Aorta (tissue), 5 donors: Measurements from ENCODE around the gene TNIK. TPM values are rescaled to one million over a fixed set of nuclear protein-coding genes. Genes with fewer than 3 reads are reported as not detected.

Experiments used
- ATAC-seq: fragments of 200-7000 bp; cut with Tn5 transposase; one replicate; pipeline ENCODE4 v1.9.1; 2022; ENCODE audit warnings: moderate library complexity; ENCODE audit not compliant: low FRiP score
- DNase-seq, 2 donors: peaks; one replicate each; pipeline ENCODE4 v3.0.0-alpha.2; 2020
- H3K27ac ChIP-seq, 2 donors: one replicate each; pipeline ENCODE4 v1.5.1; 2013; ENCODE audit warnings: low read length in 2 of 2, mild to moderate bottlenecking in 2 of 2, moderate library complexity in 2 of 2, control low read depth in 1 of 2, inconsistent platforms in 1 of 2, low read depth in 1 of 2
- H3K27me3 ChIP-seq, 2 donors: one replicate each; pipeline ENCODE4 v1.6.1; 2013; ENCODE audit warnings: control low read depth in 1 of 2, low read length in 1 of 2, mild to moderate bottlenecking in 1 of 2, moderate library complexity in 1 of 2; ENCODE audit not compliant: insufficient read depth in 2 of 2, control insufficient read depth in 1 of 2
- H3K36me3 ChIP-seq, 2 donors: one replicate each; pipeline ENCODE4 v1.6.1; 2013; ENCODE audit warnings: control low read depth in 1 of 2, low read length in 1 of 2, mild to moderate bottlenecking in 1 of 2; ENCODE audit not compliant: insufficient read depth in 2 of 2, control insufficient read depth in 1 of 2
- H3K4me1 ChIP-seq, 2 donors: one replicate each; pipeline ENCODE4 v1.6.1; 2013; ENCODE audit warnings: low read length in 2 of 2, control low read depth in 1 of 2, mild to moderate bottlenecking in 1 of 2, moderate library complexity in 1 of 2; ENCODE audit not compliant: insufficient read depth in 2 of 2, control insufficient read depth in 1 of 2
- H3K4me3 ChIP-seq, 2 donors: one replicate each; pipeline ENCODE4 v1.5.1; 2013; ENCODE audit warnings: low read length in 2 of 2, control low read depth in 1 of 2, mild to moderate bottlenecking in 1 of 2
- H3K9me3 ChIP-seq: one replicate; pipeline ENCODE4 v1.6.1; 2013; ENCODE audit warnings: mild to moderate bottlenecking, low read length; ENCODE audit not compliant: control insufficient read depth
- WGBS, 2 donors: extraction: QIAGEN DNeasy Blood & Tissue Kit; methylation state at CpG; one replicate each; pipeline ENCODE4 v1.1.7; 2013; 5-methylcytosine and 5-hydroxymethylcytosine counted together
- intact Hi-C, 2 donors: fragments of 100-400 bp; cut with DNase I; formaldehyde crosslinking; loops; one replicate each; pipeline versions ENCODE4 v1.14.2 to v1.15.0; 2022
- polyA plus RNA-seq, 2 donors: library from polyadenylated mRNA; stranded (reverse); fragments of 200-250 nt; gene quantifications; one replicate each; pipeline ENCODE4 v1.2.3, GENCODE V29; 2013
- total RNA-seq, 2 donors: library from RNA; stranded (reverse); fragmentation: NEBNext Ultra II Directional; extraction: Animal tissue kit (Norgen Biotek cat#: 25700); gene quantifications; one replicate each; pipeline ENCODE4 v1.2.1, GENCODE V29; 2021
- donor health status: healthy with polysubstance abuse.
- donor health status: Bipolar disorder and iron deficiency.
- donor health status: DM: no; HTN: no; CAD: no.
- donor health status: DM: no; HTN: no; CAD: no.
- donor health status: DM: yes; HTN: yes; CAD: no.

The TNIK gene
- total and polyA plus RNA-seq, 4 donors: 4.7 to 14.6 (median 8.8) TPM

DNA sequence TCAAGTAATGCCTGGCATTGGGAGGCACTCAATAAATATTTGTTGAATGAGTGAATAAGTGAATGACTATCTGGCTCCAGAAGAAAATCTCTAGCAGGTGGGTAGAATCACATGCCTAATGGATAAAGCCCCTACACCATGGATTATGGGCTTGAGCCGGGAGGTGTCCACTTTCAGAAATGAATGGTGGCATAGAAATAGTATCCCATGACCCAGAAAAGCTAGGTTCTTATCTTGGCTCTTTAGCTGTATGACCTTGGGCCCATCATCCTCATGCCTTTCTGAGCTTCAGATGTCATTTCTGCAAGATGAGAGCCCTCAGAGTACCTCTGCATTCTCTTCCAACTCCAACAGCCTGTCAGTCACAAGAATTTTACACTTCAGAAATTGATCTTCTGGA lies 37.3 kb upstream of the TNIK start:
- H3K9me3 ChIP-seq: no peaks in the 10 kb centered on the region
- no peak overlapping the region for H3K4me3 ChIP-seq
- H3K27ac ChIP-seq: no peak overlapping the region
- ATAC-seq (no peak), DNase-seq (no peak)
- intact Hi-C loops: no loop called here
- no peaks in the 10 kb centered on the region for H3K27me3 ChIP-seq
- peaks cover 0 to 1% of the 10 kb centered on the region in 2 donors for H3K4me1 ChIP-seq
- 96 to 100% methylated on average over 1 of the region's 1 CpG for WGBS, 2 donors
- no peaks in the 10 kb centered on the region for H3K36me3 ChIP-seq

DNA sequence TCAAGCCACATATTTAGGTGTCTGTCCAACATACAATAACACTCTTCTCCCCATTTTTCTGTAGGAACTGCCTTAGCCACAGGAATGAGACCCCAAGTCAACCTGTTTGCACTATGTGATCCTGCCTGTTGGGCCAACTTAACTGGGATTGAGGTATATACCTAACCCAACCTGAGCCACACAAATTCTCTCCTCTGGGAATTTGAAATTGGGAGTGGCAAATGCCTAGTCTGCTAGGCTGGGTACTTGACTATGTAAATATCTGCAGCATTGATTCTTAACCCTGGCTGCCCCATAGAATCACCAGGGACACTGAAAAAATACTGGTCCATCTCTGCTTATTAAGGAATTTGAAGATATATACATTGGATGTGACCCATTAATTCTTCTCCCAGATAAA lies 35.2 kb upstream of the TNIK start:
- intact Hi-C loops: no loop called here
- H3K4me1 ChIP-seq: peaks cover 0 to 1% of the 10 kb centered on the region in 2 donors
- no peaks in the 10 kb centered on the region for H3K36me3 ChIP-seq
- ATAC-seq (no peak), DNase-seq (no peak)
- no peaks in the 10 kb centered on the region for H3K27me3 ChIP-seq
- H3K4me3 ChIP-seq: no peak overlapping the region
- no peak overlapping the region for H3K27ac ChIP-seq
- no peaks in the 10 kb centered on the region for H3K9me3 ChIP-seq

DNA sequence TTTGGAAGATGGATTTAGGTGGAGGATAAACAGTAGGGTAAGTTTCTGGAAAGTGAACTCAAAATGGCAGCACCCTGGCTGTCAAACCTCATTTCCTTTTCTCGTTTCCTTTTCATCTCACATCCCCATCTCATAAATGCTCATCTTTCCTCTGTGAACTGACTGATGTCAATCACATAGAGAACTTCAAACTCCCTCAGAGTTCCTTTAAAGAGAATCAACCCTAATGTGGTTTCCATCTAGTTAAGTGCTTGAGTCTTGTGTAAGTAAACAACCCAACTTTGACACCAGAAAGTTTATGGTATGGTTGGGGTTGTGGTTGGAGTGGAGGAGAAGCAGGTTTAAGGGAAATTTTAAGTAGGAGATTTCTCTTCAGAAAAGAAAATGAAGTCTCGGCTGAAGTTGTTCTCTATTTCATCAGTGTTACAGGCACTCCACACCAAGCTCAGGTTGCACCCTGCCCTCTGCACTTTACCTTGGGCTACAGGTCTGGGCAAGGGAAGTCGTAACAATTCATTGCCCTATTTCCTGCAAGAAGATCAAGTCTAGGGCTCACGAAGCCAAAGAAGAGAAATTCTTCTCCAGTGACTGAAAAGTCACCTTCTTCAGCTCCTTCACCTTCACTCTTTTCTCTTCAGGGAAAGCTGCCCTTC lies 34.4 kb upstream of the TNIK start:
- ATAC-seq (no peak), DNase-seq (no peak)
- H3K4me3 ChIP-seq: no peak overlapping the region
- 85 to 93% methylated on average over 4 of the region's 4 CpGs for WGBS, 2 donors
- intact Hi-C loops: no loop called here
- no peak overlapping the region for H3K27ac ChIP-seq
- H3K27me3 ChIP-seq: no peaks in the 10 kb centered on the region
- H3K36me3 ChIP-seq: no peaks in the 10 kb centered on the region
- H3K9me3 ChIP-seq: no peaks in the 10 kb centered on the region
- peaks cover 0 to 1% of the 10 kb centered on the region in 2 donors for H3K4me1 ChIP-seq

DNA sequence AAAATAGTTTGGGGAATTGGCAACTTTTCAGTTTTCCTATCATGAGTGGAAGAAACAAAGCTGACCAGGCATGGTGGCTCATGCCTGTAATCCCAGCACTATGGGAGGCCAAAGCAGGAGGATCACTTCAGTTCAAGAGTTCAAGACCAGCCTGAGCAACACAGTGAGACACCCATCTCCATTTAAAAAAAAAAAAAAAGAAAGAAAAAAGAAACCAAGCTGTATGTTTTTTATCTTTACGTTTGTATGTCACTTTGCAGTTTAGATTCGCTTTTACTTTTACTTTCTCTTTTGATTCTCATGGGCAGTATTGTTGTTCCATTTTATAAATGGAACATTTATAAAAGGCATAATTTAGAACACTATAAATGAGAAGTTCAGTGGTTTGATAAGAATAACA lies 31.2 kb upstream of the TNIK start:
- ATAC-seq: no peak
- Histone ChIP-seq H3K4me1 (no peaks in the 10 kb centered on the region), H3K4me3 (no peak overlapping the region), H3K27me3 (no peaks in the 10 kb centered on the region), H3K27ac (no peak overlapping the region), H3K36me3 (no peaks in the 10 kb centered on the region), H3K9me3 (no peaks in the 10 kb centered on the region)
- DNase-seq: no peak
- intact Hi-C loops: no loop called here
- WGBS, 2 donors: 89 to 97% methylated on average over 2 of the region's 2 CpGs

DNA sequence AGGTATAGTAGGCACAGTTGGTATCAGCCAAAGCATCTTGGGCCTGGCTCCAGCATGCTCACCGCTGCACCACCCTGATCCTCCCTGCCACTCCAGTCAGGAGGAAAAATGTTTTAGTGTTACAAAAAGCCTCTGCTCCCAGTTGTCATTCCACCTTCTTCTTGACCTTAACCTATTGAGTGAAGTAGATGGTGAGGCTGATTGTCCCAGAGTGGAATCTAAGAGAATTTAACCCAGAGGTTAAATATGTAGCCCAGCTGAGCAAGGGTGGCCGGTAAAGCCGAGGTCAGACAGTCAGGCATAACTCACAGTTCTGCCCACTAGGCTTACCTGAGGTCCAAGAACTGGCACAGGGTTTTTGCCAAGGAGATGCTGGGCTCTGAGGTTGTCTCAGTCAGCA lies 30.7 kb upstream of the TNIK start:
- no peaks in the 10 kb centered on the region for H3K36me3 ChIP-seq
- ATAC-seq: no peak
- WGBS, 2 donors: 91 to 94% methylated on average over 3 of the region's 3 CpGs
- no peaks in the 10 kb centered on the region for H3K4me1 ChIP-seq
- no peaks in the 10 kb centered on the region for H3K27me3 ChIP-seq
- H3K27ac ChIP-seq: no peak overlapping the region
- H3K9me3 ChIP-seq: no peaks in the 10 kb centered on the region
- no peak overlapping the region for H3K4me3 ChIP-seq
- DNase-seq: no peak
- intact Hi-C loops: no loop called here

DNA sequence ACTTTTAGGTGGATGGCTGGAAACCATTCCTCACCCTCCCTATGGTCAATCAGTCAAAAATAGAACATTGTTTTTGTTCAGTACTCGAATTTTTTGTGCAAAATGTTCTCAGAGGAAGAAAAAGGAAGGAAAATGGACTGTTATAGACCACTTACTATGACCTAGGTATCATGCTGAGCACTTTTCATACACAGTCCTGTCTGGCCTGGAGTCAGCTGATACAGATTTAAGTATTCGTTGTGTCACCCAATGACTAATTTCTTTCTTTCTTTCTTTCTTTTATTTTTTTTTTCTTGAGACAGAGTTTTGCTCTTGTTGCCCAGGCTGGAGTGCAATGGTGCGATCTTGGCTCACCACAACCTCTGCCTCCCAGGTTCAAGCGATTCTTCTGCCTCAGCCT lies 29.1 kb upstream of the TNIK start:
- WGBS, 2 donors: 79 to 82% methylated on average over 4 of the region's 4 CpGs
- DNase-seq (no peak), ATAC-seq (no peak)
- no peaks in the 10 kb centered on the region for H3K9me3 ChIP-seq
- no peak overlapping the region for H3K4me3 ChIP-seq
- no peak overlapping the region for H3K27ac ChIP-seq
- H3K27me3 ChIP-seq: no peaks in the 10 kb centered on the region
- H3K4me1 ChIP-seq: no peaks in the 10 kb centered on the region
- intact Hi-C loops: no loop called here
- H3K36me3 ChIP-seq: no peaks in the 10 kb centered on the region

DNA sequence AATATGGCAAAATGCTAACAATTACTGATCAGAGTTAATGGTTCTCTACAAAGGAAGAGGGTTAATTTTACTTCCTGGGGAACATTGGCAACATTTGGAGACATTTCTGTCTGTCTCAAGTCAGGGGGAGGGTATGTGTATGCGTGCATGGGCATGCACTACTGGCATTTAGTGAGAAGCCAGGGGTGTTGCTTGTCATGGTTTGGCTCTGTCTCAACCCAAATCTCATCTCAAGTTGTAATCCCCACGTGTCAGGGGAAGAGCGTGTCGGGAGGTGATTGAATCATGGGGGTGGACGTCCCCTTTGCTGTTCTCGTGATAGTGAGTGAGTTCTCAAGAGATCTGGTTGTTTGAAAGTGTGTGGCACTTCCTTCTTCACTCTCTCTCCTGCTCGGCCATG lies 28.3 kb upstream of the TNIK start:
- 90 to 91% methylated on average over 7 of the region's 7 CpGs for WGBS, 2 donors
- intact Hi-C loops: no loop called here
- H3K4me1 ChIP-seq: no peaks in the 10 kb centered on the region

DNA sequence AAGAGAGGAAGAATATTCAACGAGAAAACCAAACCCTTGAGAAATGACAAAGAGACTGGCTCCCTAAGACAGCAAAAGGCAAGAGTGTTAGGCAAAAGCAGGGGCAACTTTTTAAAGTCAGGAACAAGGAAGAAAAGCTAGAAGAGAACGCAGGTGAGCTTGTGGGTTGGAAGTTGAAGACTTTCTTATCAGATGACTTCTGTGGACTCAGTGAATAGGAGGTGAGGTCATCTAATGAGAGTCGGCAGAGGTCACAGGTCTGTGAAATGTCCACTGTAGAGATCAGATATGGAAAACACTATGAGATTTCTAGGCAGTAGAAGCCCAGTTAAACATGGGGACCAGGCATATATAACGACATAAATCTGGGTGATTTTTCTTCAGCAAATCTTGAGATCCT lies 27.2 kb upstream of the TNIK start:
- H3K27me3 ChIP-seq: no peaks in the 10 kb centered on the region
- H3K4me1 ChIP-seq: no peaks in the 10 kb centered on the region
- 73 to 93% methylated on average over 4 of the region's 4 CpGs for WGBS, 2 donors
- H3K36me3 ChIP-seq: no peaks in the 10 kb centered on the region
- no peak for DNase-seq
- H3K4me3 ChIP-seq: no peak overlapping the region
- no peak for ATAC-seq
- no peaks in the 10 kb centered on the region for H3K9me3 ChIP-seq
- intact Hi-C loops: no loop called here
- no peak overlapping the region for H3K27ac ChIP-seq

More for the DNA sequence above, 28.3 kb upstream of the TNIK start:
- ATAC-seq (no peak), DNase-seq (no peak)
- Histone ChIP-seq H3K9me3 (no peaks in the 10 kb centered on the region), H3K27me3 (no peaks in the 10 kb centered on the region), H3K4me3 (no peak overlapping the region), H3K36me3 (no peaks in the 10 kb centered on the region), H3K27ac (no peak overlapping the region)

DNA sequence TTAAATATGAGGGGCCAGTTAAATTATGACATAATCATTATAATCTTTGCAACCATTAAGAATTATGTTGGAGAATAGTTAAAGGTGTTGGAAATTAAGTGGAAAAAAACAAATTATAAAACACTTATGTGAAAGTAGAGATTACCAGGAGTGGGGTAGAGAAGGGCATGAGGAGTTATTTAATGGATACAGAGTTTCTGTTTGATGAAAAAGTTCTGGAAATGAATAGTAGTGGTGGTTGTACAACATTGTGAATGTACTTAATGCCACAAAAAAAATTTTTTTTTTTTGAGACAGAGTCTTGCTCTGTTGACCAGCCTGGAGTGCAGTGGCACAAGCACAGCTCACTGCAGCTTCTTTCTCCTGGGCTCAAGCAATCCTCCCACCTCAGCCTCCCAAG lies 25.1 kb upstream of the TNIK start:
- intact Hi-C loops: no loop called here
- H3K9me3 ChIP-seq: no peaks in the 10 kb centered on the region
- ATAC-seq: no peak
- H3K27me3 ChIP-seq: no peaks in the 10 kb centered on the region
- H3K4me3 ChIP-seq: no peak overlapping the region
- H3K4me1 ChIP-seq: no peaks in the 10 kb centered on the region
- H3K27ac ChIP-seq: no peak overlapping the region
- no peak for DNase-seq
- no peaks in the 10 kb centered on the region for H3K36me3 ChIP-seq
